Loucy (cell line): ENCODE data around the gene CCDC88C.

ENCODE experiments used
- H2AFZ ChIP-seq: fragments of 200-600 bp; sonication (generic); 2 replicates; pipeline ENCODE4 v1.6.0; 2016; ENCODE audit warnings: antibody characterized with exemption, mild to moderate bottlenecking, low read length, moderate library complexity
- H3F3A ChIP-seq: fragments of 200-600 bp; 2 replicates; pipeline ENCODE4 v1.6.0; 2016; ENCODE audit warnings: antibody characterized with exemption, low read depth, mild to moderate bottlenecking
- H3K27me3 ChIP-seq: fragments of 200-600 bp; sonication (generic); 2 replicates; pipeline ENCODE4 v1.6.1; 2014; ENCODE audit warnings: low read length, mild to moderate bottlenecking; ENCODE audit not compliant: insufficient read depth, poor library complexity, severe bottlenecking
- H3K36me3 ChIP-seq: fragments of 200-600 bp; sonication (generic); 2 replicates; pipeline ENCODE4 v1.6.1; 2016; ENCODE audit warnings: low read length; ENCODE audit not compliant: insufficient read depth
- H3K4me1 ChIP-seq: fragments of 200-600 bp; sonication (generic); 2 replicates; pipeline ENCODE4 v1.5.1; 2014; ENCODE audit warnings: low read length, mild to moderate bottlenecking; ENCODE audit not compliant: insufficient read depth, poor library complexity, severe bottlenecking
- H3K4me2 ChIP-seq: fragments of 200-600 bp; sonication (generic); 2 replicates; pipeline ENCODE4 v1.6.0; 2014; ENCODE audit warnings: antibody characterized with exemption, low read length, low read depth, mild to moderate bottlenecking; ENCODE audit not compliant: poor library complexity, severe bottlenecking
- H3K4me3 ChIP-seq: fragments of 200-600 bp; sonication (generic); 2 replicates; pipeline ENCODE4 v1.5.1; 2014; ENCODE audit warnings: low read length, mild to moderate bottlenecking, mixed read lengths; ENCODE audit not compliant: poor library complexity, severe bottlenecking
- H3K79me2 ChIP-seq: fragments of 200-600 bp; sonication (generic); 2 replicates; pipeline ENCODE4 v1.6.1; 2014; ENCODE audit warnings: low read length; ENCODE audit not compliant: insufficient read depth
- H3K9ac ChIP-seq: fragments of 200-600 bp; sonication (generic); 2 replicates; pipeline ENCODE4 v1.6.0; 2014; ENCODE audit warnings: mild to moderate bottlenecking, low read depth, low read length, moderate library complexity; ENCODE audit not compliant: poor library complexity, severe bottlenecking
- H3K9me2 ChIP-seq: fragments of 200-600 bp; sonication (generic); replicated peaks from 2 replicates; pipeline ENCODE4 v1.6.1; 2016; ENCODE audit warnings: low read depth, low read length, mixed read lengths
- H3K9me3 ChIP-seq: fragments of 200-600 bp; sonication (generic); 2 replicates; pipeline ENCODE4 v1.6.1; 2014; ENCODE audit warnings: mild to moderate bottlenecking, antibody characterized with exemption, low read length, low read depth; ENCODE audit not compliant: insufficient read depth
- H4K20me1 ChIP-seq: fragments of 200-600 bp; sonication (generic); 2 replicates; pipeline ENCODE4 v1.6.0; 2014; ENCODE audit warnings: antibody characterized with exemption, low read length, mild to moderate bottlenecking; ENCODE audit not compliant: insufficient read depth, poor library complexity, severe bottlenecking
- CTCF ChIP-seq: fragments of 200-600 bp; sonication (generic); conservative IDR thresholded peaks from 2 replicates; pipeline ENCODE4 v1.5.1; 2014; ENCODE audit warnings: mild to moderate bottlenecking, antibody characterized with exemption, low read length
- EZH2phosphoT487 ChIP-seq: fragments of 200-600 bp; IDR thresholded peaks from 2 replicates; pipeline ENCODE4 v1.6.1; 2018; ENCODE audit warnings: antibody characterized with exemption, mild to moderate bottlenecking, moderate library complexity, borderline replicate concordance

The CCDC88C gene

GRCh38 chr14:91223028-91223783, 194.4 kb downstream of the CCDC88C start:
- Histone ChIP-seq H2AFZ (no peak overlapping the region), H4K20me1 (no peaks in the 10 kb centered on the region), H3K27me3 (no peaks in the 10 kb centered on the region), H3K4me3 (no peak overlapping the region), H3K9ac (no peak overlapping the region), H3K4me2 (no peak overlapping the region), H3F3A (no peaks in the 10 kb centered on the region), H3K79me2 (no peaks in the 10 kb centered on the region), H3K9me3 (no peaks in the 10 kb centered on the region), H3K9me2 (no peaks in the 10 kb centered on the region), H3K4me1 (peaks cover 15% of the 10 kb centered on the region), H3K36me3 (no peaks in the 10 kb centered on the region; the same call in 1 of the 2 replicates)
- no peak for TF ChIP-seq EZH2phosphoT487
- no peak for TF ChIP-seq CTCF
